Measurements from ENCODE around the gene GLA.

GLA gene

GRCh38 chrX:101360390-101360789, 47.3 kb downstream of the GLA start:
- H3K9me3 ChIP-seq (ENCODE audit: control insufficient read depth, low read length): no peaks in the 10 kb centered on the region
- no peak overlapping the region for H3K27ac ChIP-seq
- H2AFZ ChIP-seq: no peak overlapping the region
- no peak overlapping the region for H3K4me3 ChIP-seq (ENCODE audit: low read depth, low read length)
- H3K36me3 ChIP-seq (ENCODE audit: control insufficient read depth, insufficient read depth, low read length): no peaks in the 10 kb centered on the region
- H3K4me2 ChIP-seq (ENCODE audit: low read length): no peak overlapping the region
- H3K79me2 ChIP-seq: no peaks in the 10 kb centered on the region
- TF ChIP-seq CTCF (IDR thresholded peaks at IDR 0.05): no peak
- H3K9ac ChIP-seq: no peak overlapping the region
- no peaks in the 10 kb centered on the region for H3K4me1 ChIP-seq
- no peaks in the 10 kb centered on the region for H3K27me3 ChIP-seq (ENCODE audit: control insufficient read depth, insufficient read depth, low read length)

GRCh38 chrX:101359966-101360365, 47.8 kb downstream of the GLA start:
- H3K4me3 ChIP-seq (ENCODE audit: low read depth, low read length): no peak overlapping the region

GRCh38 chrX:101357166-101357795, 50.4 kb downstream of the GLA start:
- Histone ChIP-seq H3K4me2 (ENCODE audit: low read length) (no peak overlapping the region), H3K79me2 (no peaks in the 10 kb centered on the region), H3K4me3 (ENCODE audit: low read depth, low read length) (no peak overlapping the region), H3K9me3 (ENCODE audit: control insufficient read depth, low read length) (no peaks in the 10 kb centered on the region), H3K36me3 (ENCODE audit: control insufficient read depth, insufficient read depth, low read length) (no peaks in the 10 kb centered on the region), H3K27me3 (ENCODE audit: control insufficient read depth, insufficient read depth, low read length) (no peaks in the 10 kb centered on the region), H3K27ac (no peak overlapping the region), H3K4me1 (no peaks in the 10 kb centered on the region), H2AFZ (no peak overlapping the region), H3K9ac (no peak overlapping the region)
- TF ChIP-seq CTCF (IDR thresholded peaks at IDR 0.05): peak; percentile 17

More at GRCh38 chrX:101359966-101360365, 47.8 kb downstream of the GLA start:
- Histone ChIP-seq H3K9ac (no peak overlapping the region), H3K4me2 (ENCODE audit: low read length) (no peak overlapping the region), H3K9me3 (ENCODE audit: control insufficient read depth, low read length) (no peaks in the 10 kb centered on the region), H3K27me3 (ENCODE audit: control insufficient read depth, insufficient read depth, low read length) (no peaks in the 10 kb centered on the region), H2AFZ (no peak overlapping the region), H3K27ac (no peak overlapping the region), H3K79me2 (no peaks in the 10 kb centered on the region), H3K4me1 (no peaks in the 10 kb centered on the region), H3K36me3 (ENCODE audit: control insufficient read depth, insufficient read depth, low read length) (no peaks in the 10 kb centered on the region)
- no peak for TF ChIP-seq CTCF (IDR thresholded peaks at IDR 0.05)

GRCh38 chrX:101349193-101349562, 58.5 kb downstream of the GLA start:
- H3K27ac ChIP-seq: peak overlapping the region; percentile 80
- TF ChIP-seq CTCF (IDR thresholded peaks at IDR 0.05): no peak
- H3K4me1 ChIP-seq: no peaks in the 10 kb centered on the region
- no peaks in the 10 kb centered on the region for H3K9me3 ChIP-seq (ENCODE audit: control insufficient read depth, low read length)
- H3K4me2 ChIP-seq (ENCODE audit: low read length): peak overlapping the region; percentile 71
- no peak overlapping the region for H3K9ac ChIP-seq
- H3K27me3 ChIP-seq (ENCODE audit: control insufficient read depth, insufficient read depth, low read length): no peaks in the 10 kb centered on the region
- no peaks in the 10 kb centered on the region for H3K36me3 ChIP-seq (ENCODE audit: control insufficient read depth, insufficient read depth, low read length)
- peak overlapping the region; percentile 90 for H2AFZ ChIP-seq
- H3K4me3 ChIP-seq (ENCODE audit: low read depth, low read length): peak overlapping the region; percentile 90
- H3K79me2 ChIP-seq: no peaks in the 10 kb centered on the region
